Measurements from ENCODE around the gene NTN1.
"Not testable (repeated sequence)": the region's sequence is repeated elsewhere in the genome, so short reads cannot be mapped to it uniquely, and the experiment has no call there.

NTN1 gene

GRCh38 chr17:9080296-9080914 lies 59.1 kb downstream of the NTN1 start:
- no peak overlapping the region for H3K4me3 ChIP-seq (ENCODE audit: low read depth, low read length)

- no peak overlapping the region for H3K4me3 ChIP-seq (ENCODE audit: low read depth, low read length)
Observed at GRCh38 chr17:9080983-9081382, 59.7 kb downstream of the NTN1 start.

GRCh38 chr17:9086577-9086976 lies 65.3 kb downstream of the NTN1 start:
- H3K4me3 ChIP-seq (ENCODE audit: low read depth, low read length), result no peak overlapping the region

- H3K4me3 ChIP-seq (ENCODE audit: low read depth, low read length), result no peak overlapping the region
Observed at GRCh38 chr17:9087921-9088320, 66.6 kb downstream of the NTN1 start.

- H3K4me3 ChIP-seq (ENCODE audit: low read depth, low read length), result no peak overlapping the region
Observed at GRCh38 chr17:9090641-9091096, 69.4 kb downstream of the NTN1 start.

- no peak overlapping the region for H3K4me3 ChIP-seq (ENCODE audit: low read depth, low read length)
Observed at GRCh38 chr17:9094193-9094592, 72.9 kb downstream of the NTN1 start.

- H3K4me3 ChIP-seq (ENCODE audit: low read depth, low read length), result no peak overlapping the region
Observed at GRCh38 chr17:9095390-9095789, 74.1 kb downstream of the NTN1 start.

- no peak overlapping the region for H3K4me3 ChIP-seq (ENCODE audit: low read depth, low read length)
Observed at GRCh38 chr17:9098242-9098825, 77.0 kb downstream of the NTN1 start.

- no peak overlapping the region for H3K4me3 ChIP-seq (ENCODE audit: low read depth, low read length)
Observed at GRCh38 chr17:9101356-9101755, 80.0 kb downstream of the NTN1 start.

GRCh38 chr17:9103193-9103592 lies 81.9 kb downstream of the NTN1 start:
- not testable (repeated sequence) for H3K4me3 ChIP-seq (ENCODE audit: low read depth, low read length)

GRCh38 chr17:9104370-9105041 lies 83.2 kb downstream of the NTN1 start:
- no peak overlapping the region for H3K4me3 ChIP-seq (ENCODE audit: low read depth, low read length)

GRCh38 chr17:9105068-9105868 lies 84.0 kb downstream of the NTN1 start:
- no peak overlapping the region for H3K4me3 ChIP-seq (ENCODE audit: low read depth, low read length)

GRCh38 chr17:9106278-9106677 lies 85.0 kb downstream of the NTN1 start:
- not testable (repeated sequence) for H3K4me3 ChIP-seq (ENCODE audit: low read depth, low read length)

- H3K4me3 ChIP-seq (ENCODE audit: low read depth, low read length), result no peak overlapping the region
Observed at GRCh38 chr17:9107527-9107926, 86.2 kb downstream of the NTN1 start.

- no peak overlapping the region for H3K4me3 ChIP-seq (ENCODE audit: low read depth, low read length)
Observed at GRCh38 chr17:9108146-9108545, 86.8 kb downstream of the NTN1 start.

- no peak overlapping the region for H3K4me3 ChIP-seq (ENCODE audit: low read depth, low read length)
Observed at GRCh38 chr17:9109933-9110332, 88.6 kb downstream of the NTN1 start.

GRCh38 chr17:9110501-9110900 lies 89.2 kb downstream of the NTN1 start:
- H3K4me3 ChIP-seq (ENCODE audit: low read depth, low read length), result no peak overlapping the region

GRCh38 chr17:9115214-9116191 lies 94.2 kb downstream of the NTN1 start:
- no peak overlapping the region for H3K4me3 ChIP-seq (ENCODE audit: low read depth, low read length)

GRCh38 chr17:9116311-9116835 lies 95.1 kb downstream of the NTN1 start:
- no peak overlapping the region for H3K4me3 ChIP-seq (ENCODE audit: low read depth, low read length)
